ENCODE data around the gene SEL1L2.

Gene SEL1L2

DNA sequence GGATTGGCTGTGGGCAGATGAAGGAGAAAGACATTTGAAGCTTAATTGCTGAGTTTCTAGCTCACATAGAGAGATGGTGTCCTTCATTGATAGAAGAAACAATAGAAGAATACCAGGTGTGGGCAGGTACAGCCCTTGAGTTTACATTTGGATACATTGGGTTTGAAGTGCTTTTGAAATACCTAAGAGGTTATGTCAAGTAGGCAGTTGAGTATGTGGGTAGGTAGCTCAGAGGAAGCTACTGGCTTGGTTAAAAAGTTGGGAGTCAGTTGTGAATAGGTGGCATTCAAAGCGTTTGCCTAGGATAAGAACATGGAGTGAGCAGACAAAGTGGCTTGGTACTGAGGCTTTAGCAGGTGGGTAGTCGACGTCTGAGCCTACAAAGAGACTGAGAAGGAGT is 180.6 kb downstream of the SEL1L2 start:
- H3K9ac ChIP-seq: no peak overlapping the region
- no peaks in the 10 kb centered on the region for H3K36me3 ChIP-seq (ENCODE audit: control insufficient read depth, insufficient read depth, low read length)
- no peaks in the 10 kb centered on the region for H3K9me3 ChIP-seq (ENCODE audit: control insufficient read depth, low read length)
- no peak overlapping the region for H3K4me2 ChIP-seq (ENCODE audit: low read length)
- H2AFZ ChIP-seq: no peak overlapping the region
- no peak overlapping the region for H3K4me3 ChIP-seq (ENCODE audit: low read depth, low read length)
- no peaks in the 10 kb centered on the region for H3K4me1 ChIP-seq
- no peak overlapping the region for H3K27ac ChIP-seq
- no peaks in the 10 kb centered on the region for H3K79me2 ChIP-seq
- H3K27me3 ChIP-seq (ENCODE audit: control insufficient read depth, insufficient read depth, low read length): no peaks in the 10 kb centered on the region
- no peak for TF ChIP-seq CTCF (IDR thresholded peaks at IDR 0.05)

GRCh38 chr20:13809373-13809772 is 181.0 kb downstream of the SEL1L2 start:
- no peak for TF ChIP-seq CTCF (IDR thresholded peaks at IDR 0.05)

GRCh38 chr20:13800728-13801134 is 189.7 kb downstream of the SEL1L2 start:
- Histone ChIP-seq H3K4me1 (no peaks in the 10 kb centered on the region), H3K4me2 (ENCODE audit: low read length) (no peak overlapping the region), H3K36me3 (ENCODE audit: control insufficient read depth, insufficient read depth, low read length) (no peaks in the 10 kb centered on the region), H3K27ac (no peak overlapping the region), H3K9me3 (ENCODE audit: control insufficient read depth, low read length) (no peaks in the 10 kb centered on the region), H3K4me3 (ENCODE audit: low read depth, low read length) (no peak overlapping the region), H2AFZ (no peak overlapping the region), H3K9ac (no peak overlapping the region), H3K79me2 (no peaks in the 10 kb centered on the region), H3K27me3 (ENCODE audit: control insufficient read depth, insufficient read depth, low read length) (no peaks in the 10 kb centered on the region)
- TF ChIP-seq CTCF (IDR thresholded peaks at IDR 0.05): no peak

More at GRCh38 chr20:13809373-13809772, 181.0 kb downstream of the SEL1L2 start:
- Histone ChIP-seq H2AFZ (no peak overlapping the region), H3K9ac (no peak overlapping the region), H3K9me3 (ENCODE audit: control insufficient read depth, low read length) (no peaks in the 10 kb centered on the region), H3K4me1 (no peaks in the 10 kb centered on the region), H3K79me2 (no peaks in the 10 kb centered on the region), H3K36me3 (ENCODE audit: control insufficient read depth, insufficient read depth, low read length) (no peaks in the 10 kb centered on the region), H3K27ac (no peak overlapping the region), H3K4me2 (ENCODE audit: low read length) (no peak overlapping the region), H3K27me3 (ENCODE audit: control insufficient read depth, insufficient read depth, low read length) (no peaks in the 10 kb centered on the region), H3K4me3 (ENCODE audit: low read depth, low read length) (no peak overlapping the region)

- Histone ChIP-seq H3K27me3 (ENCODE audit: control insufficient read depth, insufficient read depth, low read length) (no peaks in the 10 kb centered on the region), H2AFZ (no peak overlapping the region), H3K36me3 (ENCODE audit: control insufficient read depth, insufficient read depth, low read length) (no peaks in the 10 kb centered on the region), H3K4me3 (ENCODE audit: low read depth, low read length) (no peak overlapping the region), H3K9ac (no peak overlapping the region), H3K9me3 (ENCODE audit: control insufficient read depth, low read length) (no peaks in the 10 kb centered on the region), H3K27ac (no peak overlapping the region), H3K4me2 (ENCODE audit: low read length) (no peak overlapping the region), H3K79me2 (no peaks in the 10 kb centered on the region), H3K4me1 (no peaks in the 10 kb centered on the region)
- no peak for TF ChIP-seq CTCF (IDR thresholded peaks at IDR 0.05)
Measured at GRCh38 chr20:13799974-13800373, 190.4 kb downstream of the SEL1L2 start.
